Measurements from ENCODE around the gene FLOT1. TPM values are rescaled to one million over a fixed set of nuclear protein-coding genes. Genes with fewer than 3 reads are reported as not detected.

The FLOT1 gene
- total and polyA plus RNA-seq, 2 of the 13 experiments (the other 11 are each of a cell fraction or from before 2014, with no cell fraction given), result 82.3 to 130 TPM

DNA sequence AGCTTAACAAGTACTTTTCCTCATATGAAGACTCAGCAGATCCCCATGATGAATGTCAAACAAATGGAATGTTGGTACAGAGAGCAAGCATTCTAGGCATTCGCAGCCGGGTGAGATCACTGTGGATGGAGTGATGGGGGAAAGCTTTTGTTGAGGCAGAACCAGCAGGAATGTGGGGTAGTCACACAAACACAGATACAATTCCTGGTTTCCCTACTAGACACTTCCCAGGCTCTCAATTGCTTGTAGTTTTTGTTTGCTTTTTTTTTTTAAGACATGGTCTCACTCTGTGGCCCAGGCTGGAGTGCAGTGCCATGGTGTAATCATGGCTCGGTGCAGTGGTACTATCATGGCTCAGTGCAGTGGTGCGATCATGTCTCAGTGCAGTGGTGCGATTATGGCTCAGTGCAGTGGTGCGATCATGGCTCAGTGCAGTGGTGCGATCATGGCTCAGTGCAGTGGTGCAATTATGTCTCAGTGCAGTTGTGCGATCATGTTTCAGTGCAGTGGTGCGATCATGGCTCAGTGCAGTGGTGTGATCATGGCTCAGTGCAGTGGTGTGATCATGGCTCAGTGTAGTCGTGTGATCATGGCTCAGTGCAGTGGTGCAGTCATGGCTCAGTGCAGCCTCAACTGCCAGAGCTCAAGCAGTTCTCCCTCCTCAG is 17.2 kb upstream of the FLOT1 start (continued):
- TF ChIP-seq, protein P1, sequence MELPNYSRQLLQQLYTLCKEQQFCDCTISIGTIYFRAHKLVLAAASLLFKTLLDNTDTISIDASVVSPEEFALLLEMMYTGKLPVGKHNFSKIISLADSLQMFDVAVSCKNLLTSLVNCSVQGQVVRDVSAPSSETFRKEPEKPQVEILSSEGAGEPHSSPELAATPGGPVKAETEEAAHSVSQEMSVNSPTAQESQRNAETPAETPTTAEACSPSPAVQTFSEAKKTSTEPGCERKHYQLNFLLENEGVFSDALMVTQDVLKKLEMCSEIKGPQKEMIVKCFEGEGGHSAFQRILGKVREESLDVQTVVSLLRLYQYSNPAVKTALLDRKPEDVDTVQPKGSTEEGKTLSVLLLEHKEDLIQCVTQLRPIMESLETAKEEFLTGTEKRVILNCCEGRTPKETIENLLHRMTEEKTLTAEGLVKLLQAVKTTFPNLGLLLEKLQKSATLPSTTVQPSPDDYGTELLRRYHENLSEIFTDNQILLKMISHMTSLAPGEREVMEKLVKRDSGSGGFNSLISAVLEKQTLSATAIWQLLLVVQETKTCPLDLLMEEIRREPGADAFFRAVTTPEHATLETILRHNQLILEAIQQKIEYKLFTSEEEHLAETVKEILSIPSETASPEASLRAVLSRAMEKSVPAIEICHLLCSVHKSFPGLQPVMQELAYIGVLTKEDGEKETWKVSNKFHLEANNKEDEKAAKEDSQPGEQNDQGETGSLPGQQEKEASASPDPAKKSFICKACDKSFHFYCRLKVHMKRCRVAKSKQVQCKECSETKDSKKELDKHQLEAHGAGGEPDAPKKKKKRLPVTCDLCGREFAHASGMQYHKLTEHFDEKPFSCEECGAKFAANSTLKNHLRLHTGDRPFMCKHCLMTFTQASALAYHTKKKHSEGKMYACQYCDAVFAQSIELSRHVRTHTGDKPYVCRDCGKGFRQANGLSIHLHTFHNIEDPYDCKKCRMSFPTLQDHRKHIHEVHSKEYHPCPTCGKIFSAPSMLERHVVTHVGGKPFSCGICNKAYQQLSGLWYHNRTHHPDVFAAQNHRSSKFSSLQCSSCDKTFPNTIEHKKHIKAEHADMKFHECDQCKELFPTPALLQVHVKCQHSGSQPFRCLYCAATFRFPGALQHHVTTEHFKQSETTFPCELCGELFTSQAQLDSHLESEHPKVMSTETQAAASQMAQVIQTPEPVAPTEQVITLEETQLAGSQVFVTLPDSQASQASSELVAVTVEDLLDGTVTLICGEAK (IDR thresholded peaks at IDR 0.05), result no peak
- TF ChIP-seq, protein P1 (CRISPR knock-in tag; IDR thresholded peaks at IDR 0.05), result no peak
- TF ChIP-seq RBM22 (optimal IDR thresholded peaks at IDR 0.05; ENCODE audit: low read length) (no peak), NFKB2 (CRISPR knock-in tag; IDR thresholded peaks at IDR 0.05; ENCODE audit: borderline replicate concordance) (no peak), SRSF9 (IDR thresholded peaks at IDR 0.05; ENCODE audit: borderline replicate concordance, insufficient read depth, low read depth, low read length, poor library complexity, severe bottlenecking) (no peak), HMG20A (CRISPR knock-in tag; IDR thresholded peaks at IDR 0.05; ENCODE audit: borderline replicate concordance) (peak; percentile 57; the same call in 1 of the 2 replicates), ZNF207 (IDR thresholded peaks at IDR 0.05; ENCODE audit: borderline replicate concordance) (no peak)
- TF ChIP-seq, protein P2, sequence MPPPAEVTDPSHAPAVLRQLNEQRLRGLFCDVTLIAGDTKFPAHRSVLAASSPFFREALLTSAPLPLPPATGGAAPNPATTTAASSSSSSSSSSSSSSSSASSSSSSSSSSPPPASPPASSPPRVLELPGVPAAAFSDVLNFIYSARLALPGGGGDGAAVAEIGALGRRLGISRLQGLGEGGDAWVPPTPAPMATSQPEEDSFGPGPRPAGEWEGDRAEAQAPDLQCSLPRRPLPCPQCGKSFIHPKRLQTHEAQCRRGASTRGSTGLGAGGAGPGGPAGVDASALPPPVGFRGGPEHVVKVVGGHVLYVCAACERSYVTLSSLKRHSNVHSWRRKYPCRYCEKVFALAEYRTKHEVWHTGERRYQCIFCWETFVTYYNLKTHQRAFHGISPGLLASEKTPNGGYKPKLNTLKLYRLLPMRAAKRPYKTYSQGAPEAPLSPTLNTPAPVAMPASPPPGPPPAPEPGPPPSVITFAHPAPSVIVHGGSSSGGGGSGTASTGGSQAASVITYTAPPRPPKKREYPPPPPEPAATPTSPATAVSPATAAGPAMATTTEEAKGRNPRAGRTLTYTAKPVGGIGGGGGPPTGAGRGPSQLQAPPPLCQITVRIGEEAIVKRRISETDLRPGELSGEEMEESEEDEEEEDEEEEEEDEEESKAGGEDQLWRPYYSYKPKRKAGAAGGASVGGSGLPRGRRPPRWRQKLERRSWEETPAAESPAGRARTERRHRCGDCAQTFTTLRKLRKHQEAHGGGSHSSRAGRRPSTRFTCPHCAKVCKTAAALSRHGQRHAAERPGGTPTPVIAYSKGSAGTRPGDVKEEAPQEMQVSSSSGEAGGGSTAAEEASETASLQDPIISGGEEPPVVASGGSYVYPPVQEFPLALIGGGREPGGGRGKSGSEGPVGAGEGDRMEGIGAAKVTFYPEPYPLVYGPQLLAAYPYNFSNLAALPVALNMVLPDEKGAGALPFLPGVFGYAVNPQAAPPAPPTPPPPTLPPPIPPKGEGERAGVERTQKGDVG (CRISPR knock-in tag; IDR thresholded peaks at IDR 0.05; ENCODE audit: borderline replicate concordance), result 0 out of 2 replicates have a peak, but pooled peaks have one; percentile 46
- TF ChIP-seq, protein P3, sequence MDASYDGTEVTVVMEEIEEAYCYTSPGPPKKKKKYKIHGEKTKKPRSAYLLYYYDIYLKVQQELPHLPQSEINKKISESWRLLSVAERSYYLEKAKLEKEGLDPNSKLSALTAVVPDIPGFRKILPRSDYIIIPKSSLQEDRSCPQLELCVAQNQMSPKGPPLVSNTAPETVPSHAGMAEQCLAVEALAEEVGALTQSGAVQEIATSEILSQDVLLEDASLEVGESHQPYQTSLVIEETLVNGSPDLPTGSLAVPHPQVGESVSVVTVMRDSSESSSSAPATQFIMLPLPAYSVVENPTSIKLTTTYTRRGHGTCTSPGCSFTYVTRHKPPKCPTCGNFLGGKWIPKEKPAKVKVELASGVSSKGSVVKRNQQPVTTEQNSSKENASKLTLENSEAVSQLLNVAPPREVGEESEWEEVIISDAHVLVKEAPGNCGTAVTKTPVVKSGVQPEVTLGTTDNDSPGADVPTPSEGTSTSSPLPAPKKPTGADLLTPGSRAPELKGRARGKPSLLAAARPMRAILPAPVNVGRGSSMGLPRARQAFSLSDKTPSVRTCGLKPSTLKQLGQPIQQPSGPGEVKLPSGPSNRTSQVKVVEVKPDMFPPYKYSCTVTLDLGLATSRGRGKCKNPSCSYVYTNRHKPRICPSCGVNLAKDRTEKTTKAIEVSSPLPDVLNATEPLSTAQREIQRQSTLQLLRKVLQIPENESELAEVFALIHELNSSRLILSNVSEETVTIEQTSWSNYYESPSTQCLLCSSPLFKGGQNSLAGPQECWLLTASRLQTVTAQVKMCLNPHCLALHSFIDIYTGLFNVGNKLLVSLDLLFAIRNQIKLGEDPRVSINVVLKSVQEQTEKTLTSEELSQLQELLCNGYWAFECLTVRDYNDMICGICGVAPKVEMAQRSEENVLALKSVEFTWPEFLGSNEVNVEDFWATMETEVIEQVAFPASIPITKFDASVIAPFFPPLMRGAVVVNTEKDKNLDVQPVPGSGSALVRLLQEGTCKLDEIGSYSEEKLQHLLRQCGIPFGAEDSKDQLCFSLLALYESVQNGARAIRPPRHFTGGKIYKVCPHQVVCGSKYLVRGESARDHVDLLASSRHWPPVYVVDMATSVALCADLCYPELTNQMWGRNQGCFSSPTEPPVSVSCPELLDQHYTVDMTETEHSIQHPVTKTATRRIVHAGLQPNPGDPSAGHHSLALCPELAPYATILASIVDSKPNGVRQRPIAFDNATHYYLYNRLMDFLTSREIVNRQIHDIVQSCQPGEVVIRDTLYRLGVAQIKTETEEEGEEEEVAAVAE (CRISPR knock-in tag; IDR thresholded peaks at IDR 0.05; ENCODE audit: borderline replicate concordance), result no peak
- TF ChIP-seq, protein P4, sequence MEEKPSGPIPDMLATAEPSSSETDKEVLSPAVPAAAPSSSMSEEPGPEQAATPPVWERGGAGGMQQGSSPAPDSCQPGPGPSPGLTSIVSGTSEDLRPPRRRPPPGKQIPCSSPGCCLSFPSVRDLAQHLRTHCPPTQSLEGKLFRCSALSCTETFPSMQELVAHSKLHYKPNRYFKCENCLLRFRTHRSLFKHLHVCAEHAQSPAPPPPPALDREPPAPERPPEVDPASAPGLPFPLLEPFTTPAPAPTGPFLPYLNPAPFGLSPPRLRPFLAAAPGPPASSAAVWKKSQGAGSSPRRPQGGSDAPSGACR (CRISPR knock-in tag; IDR thresholded peaks at IDR 0.05), result no peak
